ACC112 (cell line): ENCODE results near the gene POU4F1.
"Not testable (repeated sequence)": the region's sequence is repeated elsewhere in the genome, so short reads cannot be mapped to it uniquely, and the experiment has no call there.

Experiments
- H2AFZ ChIP-seq: fragments of 200-600 bp; sonication (generic); one replicate; pipeline ENCODE4 v1.6.0; 2017; ENCODE audit warnings: antibody characterized with exemption, low read length; ENCODE audit not compliant: unreplicated experiment
- H3K27ac ChIP-seq: fragments of 200-600 bp; sonication (generic); 2 replicates; pipeline ENCODE4 v1.5.1; 2014; ENCODE audit warnings: low read depth, mild to moderate bottlenecking, antibody characterized with exemption, low read length, moderate library complexity
- H3K27me3 ChIP-seq: fragments of 200-600 bp; sonication (generic); 2 replicates; pipeline ENCODE4 v1.6.1; 2014; ENCODE audit warnings: mild to moderate bottlenecking, antibody characterized with exemption, low read length, moderate library complexity, mixed read lengths; ENCODE audit not compliant: insufficient read depth
- H3K36me3 ChIP-seq: fragments of 200-600 bp; sonication (generic); 2 replicates; pipeline ENCODE4 v1.6.1; 2016; ENCODE audit warnings: mild to moderate bottlenecking, antibody characterized with exemption, low read length, moderate library complexity, mixed read lengths; ENCODE audit not compliant: insufficient read depth
- H3K4me1 ChIP-seq: fragments of 200-600 bp; sonication (generic); one replicate; pipeline ENCODE4 v1.6.1; 2016; ENCODE audit warnings: low read length, mixed read lengths; ENCODE audit not compliant: insufficient read depth, unreplicated experiment, control insufficient read depth
- H3K4me3 ChIP-seq: fragments of 200-600 bp; sonication (generic); 2 replicates; pipeline ENCODE4 v1.5.1; 2014; ENCODE audit warnings: mild to moderate bottlenecking, low read depth, low read length
- H3K79me2 ChIP-seq: fragments of 200-600 bp; sonication (generic); one replicate; pipeline ENCODE4 v1.6.0; 2016; ENCODE audit warnings: low read length; ENCODE audit not compliant: control insufficient read depth, unreplicated experiment, insufficient read depth

The POU4F1 gene, protein sequence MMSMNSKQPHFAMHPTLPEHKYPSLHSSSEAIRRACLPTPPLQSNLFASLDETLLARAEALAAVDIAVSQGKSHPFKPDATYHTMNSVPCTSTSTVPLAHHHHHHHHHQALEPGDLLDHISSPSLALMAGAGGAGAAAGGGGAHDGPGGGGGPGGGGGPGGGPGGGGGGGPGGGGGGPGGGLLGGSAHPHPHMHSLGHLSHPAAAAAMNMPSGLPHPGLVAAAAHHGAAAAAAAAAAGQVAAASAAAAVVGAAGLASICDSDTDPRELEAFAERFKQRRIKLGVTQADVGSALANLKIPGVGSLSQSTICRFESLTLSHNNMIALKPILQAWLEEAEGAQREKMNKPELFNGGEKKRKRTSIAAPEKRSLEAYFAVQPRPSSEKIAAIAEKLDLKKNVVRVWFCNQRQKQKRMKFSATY

DNA sequence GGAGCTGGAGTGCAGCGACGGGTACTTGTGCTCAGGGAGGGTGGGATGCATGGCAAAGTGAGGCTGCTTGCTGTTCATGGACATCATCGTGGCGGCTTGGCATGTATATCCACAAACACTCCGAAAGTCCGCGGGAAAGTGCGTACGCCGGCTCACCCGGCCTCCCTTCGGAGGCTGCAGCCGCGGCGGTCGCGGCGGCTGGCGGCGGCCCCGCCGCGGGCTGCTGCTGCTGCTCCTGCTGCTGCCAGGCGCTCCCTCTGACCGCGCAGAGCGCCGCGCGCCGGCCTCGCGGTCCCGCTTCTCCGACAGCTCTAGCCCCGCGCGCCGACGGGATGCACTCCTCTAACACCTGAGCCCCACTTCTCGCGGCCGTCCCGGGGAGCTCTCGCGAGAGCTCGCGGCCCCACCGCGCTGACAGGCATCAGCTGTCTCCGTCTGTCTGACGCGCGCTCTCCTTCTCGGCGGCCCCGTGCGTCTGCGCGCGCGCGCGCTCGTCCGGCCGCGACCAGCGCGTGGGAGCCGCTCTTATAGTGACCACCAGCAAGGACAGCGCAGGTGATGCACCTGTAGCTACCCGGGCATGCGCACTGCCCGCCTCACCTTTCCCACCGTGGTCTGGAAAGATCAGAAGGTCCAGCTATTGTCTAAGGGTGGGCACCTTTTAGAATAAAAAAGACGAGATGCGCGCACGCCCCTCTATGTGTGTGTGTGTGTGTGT lies at the start of gene POU4F1:
Gene POU4F1, minus strand, starts transcription at position 313 of the 718 bp plus-strand sequence. Its CDS starts 226 bp downstream, at position 87.
- no peak within 1 kb of the TSS for H3K27ac ChIP-seq
- H2AFZ ChIP-seq: peak within 1 kb of the TSS; percentile 10
- peaks cover 96% of the 10 kb centered on the region for H3K27me3 ChIP-seq
- H3K4me3 ChIP-seq: peak within 1 kb of the TSS; percentile 38; the same call in 1 of the 2 replicates
- no peaks in the 10 kb centered on the region for H3K36me3 ChIP-seq
- no peaks in the 10 kb centered on the region for H3K79me2 ChIP-seq
- no peaks in the 10 kb centered on the region for H3K4me1 ChIP-seq

DNA sequence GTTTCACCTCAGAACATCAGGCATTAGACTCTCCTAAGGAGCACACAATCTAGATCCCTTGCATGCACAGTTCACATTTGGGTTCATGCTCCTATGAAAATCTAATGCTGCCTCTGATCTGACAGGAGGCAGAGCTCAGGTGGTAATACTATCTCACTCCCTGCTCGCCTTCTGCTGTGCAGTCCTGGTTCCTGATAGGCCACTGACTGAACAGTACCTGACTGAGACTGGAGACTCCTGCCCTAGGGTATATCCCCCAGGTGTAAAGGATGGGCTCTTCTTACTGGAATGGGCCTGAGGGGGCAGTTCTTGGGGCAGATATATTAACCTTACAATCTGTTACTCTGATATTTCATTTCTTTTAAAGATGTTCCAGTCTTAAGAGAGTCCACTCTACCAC lies 49.3 kb upstream of the POU4F1 start:
- no peaks in the 10 kb centered on the region for H3K27me3 ChIP-seq
- no peak overlapping the region for H3K4me3 ChIP-seq
- H2AFZ ChIP-seq: no peak overlapping the region
- peaks cover 9% of the 10 kb centered on the region for H3K4me1 ChIP-seq
- peaks cover 85% of the 10 kb centered on the region for H3K79me2 ChIP-seq
- no peaks in the 10 kb centered on the region for H3K36me3 ChIP-seq
- no peak overlapping the region for H3K27ac ChIP-seq

DNA sequence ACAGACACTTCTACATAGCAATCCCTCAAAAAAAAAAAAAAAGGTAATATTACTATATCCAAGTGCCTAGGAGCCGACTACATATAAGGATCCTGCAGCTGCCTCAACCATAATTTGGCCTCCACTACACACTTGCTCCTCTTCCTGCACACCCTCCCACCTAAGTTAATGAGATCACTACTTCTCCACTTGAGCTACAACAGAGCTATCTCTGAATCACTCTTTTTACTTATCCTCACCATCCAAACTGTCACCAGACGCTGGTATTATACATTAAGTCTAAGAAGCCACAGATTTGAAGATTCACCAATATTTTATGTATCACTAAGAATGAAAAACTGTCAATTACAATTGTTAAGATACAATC lies 47.3 kb upstream of the POU4F1 start:
- Histone ChIP-seq H3K27me3 (no peaks in the 10 kb centered on the region), H3K4me3 (no peak overlapping the region), H3K4me1 (peaks cover 3% of the 10 kb centered on the region)

DNA sequence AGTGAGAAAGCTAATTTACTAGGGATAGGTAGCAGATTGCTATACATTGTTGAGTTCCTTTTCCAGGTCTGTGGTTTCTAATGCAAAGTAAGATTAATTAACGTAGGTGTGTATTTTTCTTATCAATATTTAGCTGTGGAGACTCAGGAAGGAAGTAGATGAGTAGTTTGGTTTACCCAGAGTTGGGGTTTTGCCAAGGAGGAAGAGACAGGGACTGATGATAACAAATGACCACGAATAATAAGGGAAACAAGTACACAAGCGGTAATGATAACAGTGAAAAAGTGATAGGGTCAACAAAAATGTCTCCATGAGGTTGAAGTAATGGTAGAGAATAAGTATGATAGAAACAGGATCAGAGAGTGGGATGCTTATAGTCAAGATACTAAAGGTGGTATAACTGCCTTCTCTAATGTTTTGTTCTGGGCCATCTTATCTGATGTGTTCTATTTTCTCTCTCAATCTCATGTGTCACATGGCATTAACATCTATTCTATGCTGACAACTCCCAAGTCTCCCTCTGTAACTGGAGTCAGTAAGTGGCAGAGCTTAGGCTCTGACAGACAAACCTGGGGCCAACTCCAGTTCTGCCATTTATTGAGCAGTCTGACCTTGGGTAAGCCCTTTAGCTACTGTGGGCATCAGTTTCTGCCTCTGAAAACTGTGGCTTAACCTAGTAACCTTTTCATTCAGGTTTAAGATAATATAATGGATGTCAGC lies 46.8 kb upstream of the POU4F1 start:
- H3K79me2 ChIP-seq: peaks cover 77% of the 10 kb centered on the region
- no peaks in the 10 kb centered on the region for H3K36me3 ChIP-seq
- peaks cover 3% of the 10 kb centered on the region for H3K4me1 ChIP-seq
- H3K27me3 ChIP-seq: no peaks in the 10 kb centered on the region
- no peak overlapping the region for H2AFZ ChIP-seq
- H3K27ac ChIP-seq: no peak overlapping the region
- H3K4me3 ChIP-seq: no peak overlapping the region

More for the DNA sequence above, 47.3 kb upstream of the POU4F1 start:
- Histone ChIP-seq H2AFZ (no peak overlapping the region), H3K27ac (no peak overlapping the region), H3K36me3 (no peaks in the 10 kb centered on the region), H3K79me2 (peaks cover 79% of the 10 kb centered on the region)

DNA sequence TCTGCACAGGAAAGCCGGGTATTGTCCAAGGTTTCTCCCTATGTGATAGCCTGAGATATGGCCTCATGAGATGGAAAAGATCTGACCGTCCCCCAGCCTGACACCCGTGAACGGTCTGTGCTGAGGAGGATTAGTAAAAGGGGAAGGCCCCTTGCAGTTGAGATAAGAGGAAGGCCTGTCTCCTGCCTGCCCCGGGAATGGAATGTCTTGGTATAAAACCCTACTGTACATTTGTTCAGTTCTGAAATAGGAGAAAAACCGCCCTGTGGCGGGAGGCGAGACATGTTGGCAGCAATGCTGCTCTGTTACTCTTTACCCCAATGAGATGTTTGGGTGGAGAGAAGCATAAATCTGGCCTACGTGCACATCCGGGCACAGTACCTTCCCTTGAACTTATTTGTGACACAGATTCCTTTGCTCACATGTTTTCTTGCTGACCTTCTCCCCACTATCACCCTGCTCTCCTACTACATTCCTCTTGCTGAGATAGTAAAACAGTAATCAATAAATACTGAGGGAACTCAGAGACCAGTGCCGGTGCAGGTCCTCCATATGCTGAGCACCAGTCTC lies 43.8 kb upstream of the POU4F1 start:
- H3K79me2 ChIP-seq: peaks cover 70% of the 10 kb centered on the region
- not testable (repeated sequence) for H2AFZ ChIP-seq, H3K4me1 ChIP-seq, H3K27me3 ChIP-seq, H3K36me3 ChIP-seq, H3K4me3 ChIP-seq, H3K27ac ChIP-seq

DNA sequence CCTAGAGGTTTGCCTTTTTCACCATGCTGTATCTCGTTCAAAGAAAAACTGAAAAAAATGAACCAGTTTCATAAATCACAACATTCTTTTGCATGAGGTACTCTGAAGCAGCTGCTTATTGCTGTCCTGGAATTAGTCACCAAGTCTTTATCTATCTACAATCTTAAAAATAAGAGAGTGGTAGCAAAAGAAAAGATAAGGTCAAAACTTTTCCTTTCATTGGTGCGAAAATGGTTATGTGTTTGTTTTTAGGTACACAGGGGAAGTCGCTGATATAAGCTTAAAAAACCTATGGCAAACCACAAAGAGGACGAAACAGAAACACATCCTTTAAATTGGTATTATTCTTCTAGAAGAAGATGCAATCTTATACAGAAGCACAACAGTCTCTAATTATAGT lies 34.9 kb upstream of the POU4F1 start:
- H3K79me2 ChIP-seq: peaks cover 8% of the 10 kb centered on the region
- no peaks in the 10 kb centered on the region for H3K4me1 ChIP-seq
- H2AFZ ChIP-seq: no peak overlapping the region
- H3K27me3 ChIP-seq: no peaks in the 10 kb centered on the region
- no peak overlapping the region for H3K27ac ChIP-seq
- H3K36me3 ChIP-seq: peaks cover 24% of the 10 kb centered on the region
- H3K4me3 ChIP-seq: no peak overlapping the region

DNA sequence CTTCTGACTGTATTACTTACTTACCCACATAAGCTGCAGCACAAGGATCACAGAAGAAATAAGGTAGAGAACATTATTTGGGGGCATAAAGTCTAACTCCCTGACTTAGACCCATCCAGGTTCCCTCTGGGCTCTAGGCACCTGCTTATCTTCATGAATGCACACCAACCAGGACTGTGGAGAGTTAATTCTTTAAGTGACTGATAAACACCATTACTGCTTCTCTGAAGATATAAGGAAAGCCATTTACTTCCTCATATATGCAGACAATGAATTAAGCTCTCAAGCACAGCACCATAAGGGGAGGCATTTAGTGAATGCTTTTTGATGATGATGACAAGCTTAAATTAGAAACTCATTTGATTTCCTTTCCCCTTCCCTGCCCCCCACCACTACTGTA lies 33.1 kb upstream of the POU4F1 start:
- peaks cover 27% of the 10 kb centered on the region for H3K36me3 ChIP-seq
- H3K4me1 ChIP-seq: no peaks in the 10 kb centered on the region
- no peak overlapping the region for H2AFZ ChIP-seq
- H3K4me3 ChIP-seq: no peak overlapping the region
- no peaks in the 10 kb centered on the region for H3K27me3 ChIP-seq
- no peaks in the 10 kb centered on the region for H3K79me2 ChIP-seq
- no peak overlapping the region for H3K27ac ChIP-seq

DNA sequence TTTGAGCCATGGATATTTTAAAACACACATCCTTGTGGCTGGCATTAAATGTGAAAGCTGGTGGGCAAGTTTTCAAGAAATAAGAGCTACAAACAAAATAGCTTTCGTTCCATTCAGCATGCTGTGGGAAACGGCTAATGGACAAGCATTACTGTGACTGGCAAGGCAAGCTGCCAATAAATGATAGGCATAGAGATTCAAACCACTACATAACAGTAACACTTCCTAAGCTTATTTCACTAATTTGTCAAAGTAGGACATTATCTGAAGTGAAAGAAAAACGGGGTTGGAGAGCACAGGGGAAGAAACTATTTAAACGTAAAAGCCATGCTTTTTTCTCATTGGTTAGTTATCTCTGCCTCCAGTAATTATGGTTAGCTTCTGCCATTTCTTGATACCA lies 29.6 kb upstream of the POU4F1 start:
- H3K36me3 ChIP-seq: peaks cover 19% of the 10 kb centered on the region
- H3K4me3 ChIP-seq: no peak overlapping the region
- no peaks in the 10 kb centered on the region for H3K27me3 ChIP-seq
- no peaks in the 10 kb centered on the region for H3K4me1 ChIP-seq
- no peaks in the 10 kb centered on the region for H3K79me2 ChIP-seq
- H3K27ac ChIP-seq: no peak overlapping the region
- H2AFZ ChIP-seq: no peak overlapping the region

DNA sequence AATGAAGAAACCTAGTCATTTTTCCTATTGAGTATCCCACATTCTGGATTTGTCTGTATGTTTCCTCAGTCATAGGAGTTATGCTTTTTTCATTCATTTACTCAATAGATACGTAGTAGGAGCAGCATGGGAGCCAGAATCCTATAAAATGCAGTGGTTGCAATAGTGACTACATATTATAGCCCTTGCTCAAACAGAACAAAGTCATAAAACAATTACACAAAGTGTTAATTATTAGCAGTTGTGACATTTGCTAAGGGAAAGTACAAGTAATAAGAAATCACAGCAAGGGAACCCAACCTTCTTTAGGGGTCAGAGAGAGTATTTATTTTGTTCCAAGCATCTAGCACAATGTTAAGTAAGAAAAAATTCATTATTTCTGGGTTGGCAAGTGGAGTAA lies 27.7 kb upstream of the POU4F1 start:
- Histone ChIP-seq H3K27ac (no peak overlapping the region), H3K4me1 (no peaks in the 10 kb centered on the region), H2AFZ (no peak overlapping the region), H3K27me3 (no peaks in the 10 kb centered on the region), H3K79me2 (no peaks in the 10 kb centered on the region), H3K4me3 (no peak overlapping the region), H3K36me3 (peaks cover 11% of the 10 kb centered on the region; the same call in 1 of the 2 replicates)

DNA sequence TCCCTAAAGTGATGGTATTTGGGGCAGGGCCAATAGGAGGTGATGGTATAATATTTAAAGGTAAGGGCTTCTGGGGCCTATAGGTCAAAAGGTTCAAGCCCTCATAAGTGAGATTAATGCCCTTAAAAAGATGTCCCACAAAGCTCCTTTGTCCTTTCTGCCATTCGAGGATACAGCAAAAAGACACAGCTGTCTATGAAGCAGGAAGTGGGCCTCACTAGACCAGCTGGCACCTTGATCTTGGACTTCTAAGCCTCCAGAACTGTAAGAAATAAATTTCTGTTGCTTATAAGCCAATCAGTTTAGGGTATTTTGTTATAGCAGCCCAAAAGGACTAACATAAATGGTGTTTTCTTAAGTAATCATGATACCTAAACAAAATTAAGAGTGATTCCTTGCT lies 27.2 kb upstream of the POU4F1 start:
- Histone ChIP-seq H3K79me2 (no peaks in the 10 kb centered on the region), H3K27ac (no peak overlapping the region), H3K27me3 (no peaks in the 10 kb centered on the region), H3K36me3 (peaks cover 11% of the 10 kb centered on the region; the same call in 1 of the 2 replicates), H3K4me3 (no peak overlapping the region), H3K4me1 (no peaks in the 10 kb centered on the region), H2AFZ (no peak overlapping the region)
